ENCODE results near the gene NMNAT3. TPM values are rescaled to one million over a fixed set of nuclear protein-coding genes. Genes with fewer than 3 reads are reported as not detected.

NMNAT3 gene
- total and polyA plus RNA-seq, 7 experiments from 2014 or later, result 0.56 to 7.7 (median 5.6) TPM

DNA sequence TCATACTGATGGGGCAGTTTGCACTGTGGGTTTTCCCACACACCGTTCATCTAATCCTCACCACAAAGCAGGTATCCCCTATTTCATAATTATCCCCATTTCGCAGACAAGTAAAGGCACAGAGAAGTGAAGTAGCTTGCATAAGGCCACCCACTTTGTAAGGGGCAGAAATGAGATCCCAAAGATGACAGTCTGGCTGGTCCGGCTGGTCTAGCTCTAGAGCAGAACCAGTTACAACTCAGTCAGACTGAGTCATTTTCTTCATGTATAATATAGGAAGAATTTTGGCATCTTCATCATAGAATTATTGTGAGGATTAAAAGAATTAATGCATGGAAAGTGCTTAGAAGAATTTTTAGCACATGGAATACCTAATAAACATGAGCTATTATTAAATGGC lies 148.8 kb downstream of the NMNAT3 start:
- no peak overlapping the region for H3K27ac Mint-ChIP-seq
- H3K36me3 Mint-ChIP-seq, result no peaks in the 10 kb centered on the region
- no peaks in the 10 kb centered on the region for H3K9me3 ChIP-seq (ENCODE audit: control insufficient read depth in 2 of 3, low read length in 3 of 3)
- intact Hi-C loops (cut with micrococcal nuclease), result no loop called here
- no peaks in the 10 kb centered on the region for H3K27me3 ChIP-seq (ENCODE audit: control insufficient read depth in 2 of 2, insufficient read depth in 2 of 2, low read length in 2 of 2)
- POLR2A ChIA-PET, result no interaction called here
- DNase-seq (no peak), ATAC-seq (no peak)
- H3K4me3 ChIP-seq (ENCODE audit: low read length), result no peak overlapping the region
- peaks cover 0 to 2% (median 0%) of the 10 kb centered on the region in 7 donors for H3K4me1 Mint-ChIP-seq
- peaks cover 0 to 3% (median 0%) of the 10 kb centered on the region in 5 donors for H3K27me3 Mint-ChIP-seq
- H3K36me3 ChIP-seq (ENCODE audit: control insufficient read depth in 2 of 3, insufficient read depth in 3 of 3, low read length in 3 of 3), result no peaks in the 10 kb centered on the region
- no peaks in the 10 kb centered on the region for H3K9me3 Mint-ChIP-seq
- H3K4me1 ChIP-seq (ENCODE audit: control insufficient read depth in 2 of 2, insufficient read depth in 2 of 2, low read length in 2 of 2), result no peaks in the 10 kb centered on the region
- CTCF ChIA-PET, result interaction anchor here (0.6 kb wide), 1 partner anchor 32 kb away, joined by 3 read pairs; no protein-coding TSS in a partner anchor
- H3K4me3 Mint-ChIP-seq, result no peak overlapping the region
- H3K27ac ChIP-seq (ENCODE audit: low read depth, low read length), result no peak overlapping the region

DNA sequence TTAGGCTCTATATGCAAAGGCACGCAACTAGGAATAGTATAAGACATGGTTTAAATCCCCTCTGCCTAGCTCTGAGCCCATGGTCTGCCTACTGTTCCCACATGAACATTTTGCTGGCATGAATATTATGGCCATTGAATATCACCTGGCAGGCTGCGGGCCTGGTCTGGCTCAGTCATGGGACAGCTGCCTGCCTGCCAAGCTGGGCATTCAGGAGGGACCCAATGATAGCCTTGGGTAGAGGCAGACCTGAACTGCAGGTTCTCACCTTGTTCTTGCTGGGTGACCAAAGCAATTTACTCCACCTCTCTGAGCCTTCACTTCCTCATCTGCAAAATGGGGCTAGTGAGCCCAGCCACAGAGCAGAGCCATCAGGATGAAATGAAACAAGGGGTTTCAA lies 149.5 kb downstream of the NMNAT3 start:
- no peaks in the 10 kb centered on the region for H3K36me3 ChIP-seq (ENCODE audit: control insufficient read depth in 2 of 3, insufficient read depth in 3 of 3, low read length in 3 of 3)
- H3K36me3 Mint-ChIP-seq, result no peaks in the 10 kb centered on the region
- ATAC-seq (no peak), DNase-seq (no peak)
- H3K27ac Mint-ChIP-seq, result no peak overlapping the region
- intact Hi-C loops (cut with micrococcal nuclease), result no loop called here
- no peak overlapping the region for H3K4me3 ChIP-seq (ENCODE audit: low read length)
- H3K9me3 Mint-ChIP-seq, result no peaks in the 10 kb centered on the region
- peaks cover 0 to 4% (median 0%) of the 10 kb centered on the region in 5 donors for H3K27me3 Mint-ChIP-seq
- ChIA-PET POLR2A (no interaction called here), CTCF (interaction anchor here (0.6 kb wide), 1 partner anchor 31 kb away, joined by 3 read pairs; no protein-coding TSS in a partner anchor)
- no peaks in the 10 kb centered on the region for H3K9me3 ChIP-seq (ENCODE audit: control insufficient read depth in 2 of 3, low read length in 3 of 3)
- H3K27me3 ChIP-seq (ENCODE audit: control insufficient read depth in 2 of 2, insufficient read depth in 2 of 2, low read length in 2 of 2), result no peaks in the 10 kb centered on the region
- no peak overlapping the region for H3K4me3 Mint-ChIP-seq
- H3K27ac ChIP-seq (ENCODE audit: low read depth, low read length), result no peak overlapping the region
- peaks cover 0 to 2% (median 0%) of the 10 kb centered on the region in 7 donors for H3K4me1 Mint-ChIP-seq
- no peaks in the 10 kb centered on the region for H3K4me1 ChIP-seq (ENCODE audit: control insufficient read depth in 2 of 2, insufficient read depth in 2 of 2, low read length in 2 of 2)

DNA sequence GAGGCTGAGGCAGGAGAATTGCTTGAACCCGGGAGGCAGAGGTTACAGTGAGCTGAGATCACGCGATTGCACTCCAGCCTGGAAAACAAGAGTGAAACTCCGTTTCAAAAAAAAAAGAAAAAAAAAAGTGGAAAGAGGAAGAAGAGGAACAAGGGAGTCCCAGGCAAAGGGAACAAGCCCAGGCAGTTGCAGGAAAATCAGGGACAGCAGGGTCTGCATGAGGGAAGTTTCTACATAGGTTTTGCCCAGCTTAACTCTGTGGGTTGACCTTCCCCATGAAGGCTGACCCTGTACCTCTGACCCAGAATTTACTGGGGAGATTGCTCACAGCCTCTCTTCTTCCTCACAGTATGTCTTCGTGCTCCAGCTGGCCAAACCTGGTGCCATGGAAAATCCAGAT lies 150.5 kb downstream of the NMNAT3 start:
- H3K27me3 ChIP-seq (ENCODE audit: control insufficient read depth in 2 of 2, insufficient read depth in 2 of 2, low read length in 2 of 2), result no peaks in the 10 kb centered on the region
- no peaks in the 10 kb centered on the region for H3K9me3 ChIP-seq (ENCODE audit: control insufficient read depth in 2 of 3, low read length in 3 of 3)
- Mint-ChIP-seq H3K27me3 (peaks cover 0 to 4% (median 0%) of the 10 kb centered on the region in 5 donors), H3K9me3 (no peaks in the 10 kb centered on the region), H3K36me3 (no peaks in the 10 kb centered on the region), H3K4me1 (peaks cover 0 to 2% (median 0%) of the 10 kb centered on the region in 7 donors), H3K4me3 (no peak overlapping the region), H3K27ac (no peak overlapping the region)
- ChIA-PET POLR2A (no interaction called here), CTCF (no interaction called here)
- H3K4me3 ChIP-seq (ENCODE audit: low read length), result no peak overlapping the region
- DNase-seq (no peak), ATAC-seq (no peak)
- no peaks in the 10 kb centered on the region for H3K36me3 ChIP-seq (ENCODE audit: control insufficient read depth in 2 of 3, insufficient read depth in 3 of 3, low read length in 3 of 3)
- intact Hi-C loops (cut with micrococcal nuclease), result no loop called here
- H3K4me1 ChIP-seq (ENCODE audit: control insufficient read depth in 2 of 2, insufficient read depth in 2 of 2, low read length in 2 of 2), result no peaks in the 10 kb centered on the region
- no peak overlapping the region for H3K27ac ChIP-seq (ENCODE audit: low read depth, low read length)

DNA sequence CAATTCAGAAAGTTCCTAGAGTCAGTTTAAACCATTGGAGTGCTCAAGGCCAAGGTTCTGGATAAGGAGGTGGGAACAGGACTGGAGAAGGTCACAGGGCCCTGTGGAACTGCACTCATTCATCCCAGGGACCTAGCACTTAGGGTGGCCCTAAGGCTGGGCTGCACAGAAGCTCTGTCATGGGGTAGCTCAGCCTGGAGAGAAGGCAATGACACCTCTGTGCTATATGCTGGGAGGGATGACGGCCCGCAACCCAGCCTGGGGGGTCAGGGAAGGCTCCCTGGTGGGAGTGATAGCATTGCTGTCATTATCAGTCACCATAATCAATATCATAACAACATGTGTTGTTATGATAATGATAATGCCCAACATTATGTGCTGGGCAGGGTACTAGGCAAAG lies 151.6 kb downstream of the NMNAT3 start:
- ATAC-seq (no peak), DNase-seq (no peak)
- Histone ChIP-seq H3K27ac (ENCODE audit: low read depth, low read length) (no peak overlapping the region), H3K4me3 (ENCODE audit: low read length) (no peak overlapping the region), H3K27me3 (ENCODE audit: control insufficient read depth in 2 of 2, insufficient read depth in 2 of 2, low read length in 2 of 2) (no peaks in the 10 kb centered on the region), H3K4me1 (ENCODE audit: control insufficient read depth in 2 of 2, insufficient read depth in 2 of 2, low read length in 2 of 2) (no peaks in the 10 kb centered on the region), H3K36me3 (ENCODE audit: control insufficient read depth in 2 of 3, insufficient read depth in 3 of 3, low read length in 3 of 3) (no peaks in the 10 kb centered on the region), H3K9me3 (ENCODE audit: control insufficient read depth in 2 of 3, low read length in 3 of 3) (no peaks in the 10 kb centered on the region)
- no peak overlapping the region for H3K4me3 Mint-ChIP-seq
- H3K9me3 Mint-ChIP-seq, result no peaks in the 10 kb centered on the region
- peaks cover 0 to 2% (median 0%) of the 10 kb centered on the region in 7 donors for H3K4me1 Mint-ChIP-seq
- ChIA-PET POLR2A (no interaction called here), CTCF (no interaction called here)
- no peaks in the 10 kb centered on the region for H3K36me3 Mint-ChIP-seq
- intact Hi-C loops (cut with micrococcal nuclease), result no loop called here
- H3K27ac Mint-ChIP-seq, result no peak overlapping the region
- H3K27me3 Mint-ChIP-seq, result peaks cover 0 to 4% (median 0%) of the 10 kb centered on the region in 5 donors

DNA sequence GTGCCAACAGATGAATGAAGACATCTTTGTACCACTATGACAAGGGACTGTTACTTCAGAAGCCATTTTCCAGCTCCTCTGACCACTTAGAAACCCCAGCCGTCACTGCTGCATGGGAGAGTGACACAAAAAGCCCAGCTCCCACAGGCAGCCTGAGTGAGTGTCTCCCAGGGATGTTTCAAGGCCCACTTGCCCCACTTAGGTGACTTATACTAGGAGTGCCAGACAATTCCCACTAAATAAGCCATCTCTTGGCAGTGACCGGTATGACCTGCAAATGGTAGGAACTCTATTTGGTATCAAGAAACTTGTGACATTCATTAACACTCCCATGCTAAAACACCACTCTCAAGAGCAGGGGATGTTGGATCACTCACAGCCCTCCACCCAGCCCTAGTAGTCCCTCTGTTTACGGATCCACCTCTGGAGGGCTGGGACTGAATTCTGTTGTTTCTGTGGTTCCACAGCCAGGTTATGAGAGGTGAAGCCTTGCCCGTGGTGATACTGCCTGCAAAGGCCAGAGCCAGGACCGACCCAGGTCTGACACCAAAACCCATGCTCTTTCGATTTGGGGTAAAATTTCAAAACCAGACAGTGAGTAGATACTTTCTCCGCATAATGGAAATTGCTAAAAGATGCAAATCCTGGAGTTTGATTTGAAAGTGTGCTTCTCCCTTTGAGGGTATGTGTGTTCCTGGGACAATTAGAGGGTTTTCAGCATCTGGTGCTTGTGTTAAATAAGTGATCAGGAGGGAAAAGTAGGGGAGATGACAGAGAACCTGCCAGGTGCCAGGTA lies 152.7 kb downstream of the NMNAT3 start:
- Histone ChIP-seq H3K36me3 (ENCODE audit: control insufficient read depth in 2 of 3, insufficient read depth in 3 of 3, low read length in 3 of 3) (no peaks in the 10 kb centered on the region), H3K27me3 (ENCODE audit: control insufficient read depth in 2 of 2, insufficient read depth in 2 of 2, low read length in 2 of 2) (no peaks in the 10 kb centered on the region), H3K9me3 (ENCODE audit: control insufficient read depth in 2 of 3, low read length in 3 of 3) (no peaks in the 10 kb centered on the region), H3K27ac (ENCODE audit: low read depth, low read length) (no peak overlapping the region), H3K4me3 (ENCODE audit: low read length) (no peak overlapping the region), H3K4me1 (ENCODE audit: control insufficient read depth in 2 of 2, insufficient read depth in 2 of 2, low read length in 2 of 2) (no peaks in the 10 kb centered on the region)
- Mint-ChIP-seq H3K9me3 (no peaks in the 10 kb centered on the region), H3K27ac (no peak overlapping the region), H3K36me3 (no peaks in the 10 kb centered on the region), H3K4me1 (peaks cover 0 to 2% (median 0%) of the 10 kb centered on the region in 7 donors), H3K27me3 (peaks cover 0 to 4% (median 0%) of the 10 kb centered on the region in 5 donors), H3K4me3 (no peak overlapping the region)
- ChIA-PET POLR2A (no interaction called here), CTCF (no interaction called here)
- DNase-seq (no peak), ATAC-seq (no peak)
- intact Hi-C loops (cut with micrococcal nuclease), result no loop called here

DNA sequence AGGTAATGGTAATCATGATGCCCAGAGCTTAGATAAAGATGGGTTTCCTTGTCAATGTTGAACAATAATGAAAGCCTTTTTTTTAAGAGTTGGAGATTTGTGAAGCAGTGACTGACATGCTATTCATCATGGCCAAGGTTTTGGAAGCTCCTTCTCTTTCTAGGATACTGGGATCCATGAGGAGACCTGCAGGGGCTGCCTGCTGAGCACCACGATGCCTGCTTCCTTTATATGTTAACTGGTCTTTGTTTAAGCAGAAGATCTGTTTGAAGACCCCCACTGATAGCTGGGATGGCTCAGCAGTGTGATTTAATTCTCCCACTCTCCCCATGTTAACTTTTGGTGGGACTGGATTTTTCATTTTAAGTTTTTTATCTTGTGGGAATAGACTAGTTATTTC lies 154.1 kb downstream of the NMNAT3 start:
- H3K36me3 Mint-ChIP-seq, result no peaks in the 10 kb centered on the region
- H3K27me3 ChIP-seq (ENCODE audit: control insufficient read depth in 2 of 2, insufficient read depth in 2 of 2, low read length in 2 of 2), result no peaks in the 10 kb centered on the region
- no peaks in the 10 kb centered on the region for H3K9me3 ChIP-seq (ENCODE audit: control insufficient read depth in 2 of 3, low read length in 3 of 3)
- no peaks in the 10 kb centered on the region for H3K9me3 Mint-ChIP-seq
- H3K4me3 ChIP-seq (ENCODE audit: low read length), result no peak overlapping the region
- intact Hi-C loops (cut with micrococcal nuclease), result no loop called here
- peaks cover 0 to 2% (median 0%) of the 10 kb centered on the region in 7 donors for H3K4me1 Mint-ChIP-seq
- H3K27ac ChIP-seq (ENCODE audit: low read depth, low read length), result no peak overlapping the region
- CTCF ChIA-PET, result no interaction called here
- DNase-seq (no peak), ATAC-seq (no peak)
- H3K4me3 Mint-ChIP-seq, result no peak overlapping the region
- H3K36me3 ChIP-seq (ENCODE audit: control insufficient read depth in 2 of 3, insufficient read depth in 3 of 3, low read length in 3 of 3), result no peaks in the 10 kb centered on the region
- POLR2A ChIA-PET, result no interaction called here
- H3K27me3 Mint-ChIP-seq, result peaks cover 0 to 4% (median 0%) of the 10 kb centered on the region in 5 donors
- no peaks in the 10 kb centered on the region for H3K4me1 ChIP-seq (ENCODE audit: control insufficient read depth in 2 of 2, insufficient read depth in 2 of 2, low read length in 2 of 2)
- no peak overlapping the region for H3K27ac Mint-ChIP-seq

DNA sequence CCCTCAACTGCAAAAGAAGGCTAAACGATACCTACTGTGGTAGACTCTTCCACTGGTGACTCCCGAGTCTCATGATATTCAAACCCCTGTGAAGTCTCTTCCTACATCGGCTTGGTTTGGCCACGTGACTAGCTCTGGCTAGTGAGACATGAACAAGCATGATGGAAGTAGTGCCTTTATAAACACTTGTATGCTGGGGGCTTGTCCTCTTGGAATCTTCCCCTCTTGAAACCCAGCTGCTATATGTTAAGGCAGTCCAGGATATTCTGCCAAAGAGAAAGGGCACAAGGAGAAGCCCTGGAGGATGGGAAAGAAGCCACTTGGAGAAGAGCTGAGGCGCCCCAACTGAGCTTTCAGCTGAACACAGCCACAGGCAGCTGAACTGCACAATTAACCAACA lies 154.6 kb downstream of the NMNAT3 start:
- CTCF ChIA-PET, result no interaction called here
- Histone ChIP-seq H3K4me1 (ENCODE audit: control insufficient read depth in 2 of 2, insufficient read depth in 2 of 2, low read length in 2 of 2) (no peaks in the 10 kb centered on the region), H3K4me3 (ENCODE audit: low read length) (no peak overlapping the region), H3K27me3 (ENCODE audit: control insufficient read depth in 2 of 2, insufficient read depth in 2 of 2, low read length in 2 of 2) (no peaks in the 10 kb centered on the region), H3K9me3 (ENCODE audit: control insufficient read depth in 2 of 3, low read length in 3 of 3) (no peaks in the 10 kb centered on the region), H3K36me3 (ENCODE audit: control insufficient read depth in 2 of 3, insufficient read depth in 3 of 3, low read length in 3 of 3) (no peaks in the 10 kb centered on the region), H3K27ac (ENCODE audit: low read depth, low read length) (no peak overlapping the region)
- POLR2A ChIA-PET, result no interaction called here
- DNase-seq (no peak), ATAC-seq (no peak)
- Mint-ChIP-seq H3K9me3 (no peaks in the 10 kb centered on the region), H3K4me3 (no peak overlapping the region), H3K27ac (no peak overlapping the region), H3K27me3 (peaks cover 0 to 4% (median 0%) of the 10 kb centered on the region in 5 donors), H3K36me3 (no peaks in the 10 kb centered on the region), H3K4me1 (peaks cover 0 to 2% (median 0%) of the 10 kb centered on the region in 7 donors)
- intact Hi-C loops (cut with micrococcal nuclease), result no loop called here
